GM20431 (cell line): ENCODE measurements around the gene TACC2.
"Not testable (repeated sequence)": the region's sequence is repeated elsewhere in the genome, so short reads cannot be mapped to it uniquely, and the experiment has no call there.

ENCODE experiments used
- in situ Hi-C: fragments of 300-500 bp; cut with MseI, MboI; formaldehyde crosslinking; loops from one replicate; pipeline ENCODE4 v1.15.0; 2020; ENCODE audit warnings: low sequenced_read_pairs; ENCODE audit not compliant: unreplicated experiment

The TACC2 gene

DNA sequence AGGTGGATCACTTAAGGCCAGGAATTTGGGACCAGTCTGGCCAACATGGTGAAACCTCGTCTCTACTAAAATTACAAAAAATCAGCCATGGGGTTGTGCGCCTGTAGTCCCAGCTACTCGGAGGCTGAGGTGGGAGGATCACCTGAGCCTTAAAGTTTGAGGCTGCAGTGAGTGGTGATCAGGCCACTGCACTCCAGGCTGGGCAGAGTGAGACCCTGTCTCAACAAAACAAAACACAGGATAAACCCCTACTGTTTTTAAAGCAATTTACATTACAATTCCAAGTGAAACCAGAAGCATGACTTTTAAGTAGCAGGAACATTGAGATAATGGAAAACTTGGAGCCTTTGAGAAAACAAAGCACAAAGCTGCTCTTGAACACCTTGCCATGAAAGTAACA is 189.7 kb downstream of the TACC2 start:
- in situ Hi-C loops, result no loop called here

- in situ Hi-C loops, result no loop called here
These were observed 192.2 kb downstream of the TACC2 start for GRCh38 chr10:122181041-122181732.

GRCh38 chr10:122181876-122182275 is 192.9 kb downstream of the TACC2 start:
- in situ Hi-C loops, result no loop called here

GRCh38 chr10:122182308-122182707 is 193.3 kb downstream of the TACC2 start:
- in situ Hi-C loops, result no loop called here

- in situ Hi-C loops, result no loop called here
These were observed 195.3 kb downstream of the TACC2 start for GRCh38 chr10:122184254-122184653.

- in situ Hi-C loops, result no loop called here
These were observed 196.7 kb downstream of the TACC2 start for GRCh38 chr10:122185643-122186042.

DNA sequence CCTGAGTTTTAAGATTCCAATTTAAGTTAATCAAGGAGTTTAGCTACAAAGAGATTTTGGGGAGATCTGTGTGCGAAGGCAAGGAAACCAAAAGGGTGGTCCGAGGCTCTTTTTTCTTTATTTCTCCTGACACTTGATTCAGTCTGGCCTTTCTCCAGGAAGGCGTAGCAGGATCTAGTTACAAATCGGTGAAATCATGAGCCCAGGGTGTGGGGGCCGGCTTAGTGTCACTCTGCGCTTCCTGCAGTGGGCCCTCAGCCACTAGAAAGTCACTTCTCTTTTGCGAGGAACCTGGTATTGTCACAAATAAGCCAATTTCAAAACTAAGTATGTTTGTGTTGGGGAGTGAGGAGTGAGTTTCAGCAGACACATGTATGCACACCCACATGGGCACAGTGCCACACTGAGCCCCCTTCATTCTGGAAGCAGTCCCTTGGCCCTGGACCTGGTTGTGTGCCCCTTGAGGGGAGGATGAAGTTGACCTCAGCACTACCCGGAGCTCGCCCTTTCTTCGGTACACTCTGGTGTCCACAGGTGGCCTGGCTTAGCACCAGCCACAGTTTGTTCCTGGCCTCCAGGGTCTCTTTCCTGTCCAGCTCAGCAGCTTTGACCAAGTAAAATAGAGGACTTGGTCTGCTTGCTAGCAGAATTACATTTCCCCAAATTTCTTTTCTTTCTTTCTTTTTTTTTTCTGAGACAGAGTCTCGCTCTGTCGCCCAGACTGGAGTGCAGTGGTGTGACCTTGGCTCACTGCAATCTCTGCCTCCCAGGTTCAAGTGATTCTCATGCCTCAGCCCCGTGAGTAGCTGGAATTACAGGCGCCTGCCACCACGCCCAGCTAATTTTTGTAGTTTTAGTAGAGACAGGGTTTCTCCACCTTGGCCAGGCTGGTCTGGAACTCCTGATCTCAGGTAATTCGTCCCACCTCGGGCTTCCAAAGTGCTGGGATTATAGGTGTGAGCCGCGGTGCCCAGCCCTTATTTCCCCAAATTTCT is 198.2 kb downstream of the TACC2 start:
- in situ Hi-C loops, result no loop called here

- in situ Hi-C loops, result no loop called here
These were observed 199.7 kb downstream of the TACC2 start for GRCh38 chr10:122188706-122189105.

- in situ Hi-C loops, result no loop called here
These were observed 200.2 kb downstream of the TACC2 start for GRCh38 chr10:122189185-122189584.

GRCh38 chr10:122190176-122190943 is 201.4 kb downstream of the TACC2 start:
- in situ Hi-C loops, result no loop called here

DNA sequence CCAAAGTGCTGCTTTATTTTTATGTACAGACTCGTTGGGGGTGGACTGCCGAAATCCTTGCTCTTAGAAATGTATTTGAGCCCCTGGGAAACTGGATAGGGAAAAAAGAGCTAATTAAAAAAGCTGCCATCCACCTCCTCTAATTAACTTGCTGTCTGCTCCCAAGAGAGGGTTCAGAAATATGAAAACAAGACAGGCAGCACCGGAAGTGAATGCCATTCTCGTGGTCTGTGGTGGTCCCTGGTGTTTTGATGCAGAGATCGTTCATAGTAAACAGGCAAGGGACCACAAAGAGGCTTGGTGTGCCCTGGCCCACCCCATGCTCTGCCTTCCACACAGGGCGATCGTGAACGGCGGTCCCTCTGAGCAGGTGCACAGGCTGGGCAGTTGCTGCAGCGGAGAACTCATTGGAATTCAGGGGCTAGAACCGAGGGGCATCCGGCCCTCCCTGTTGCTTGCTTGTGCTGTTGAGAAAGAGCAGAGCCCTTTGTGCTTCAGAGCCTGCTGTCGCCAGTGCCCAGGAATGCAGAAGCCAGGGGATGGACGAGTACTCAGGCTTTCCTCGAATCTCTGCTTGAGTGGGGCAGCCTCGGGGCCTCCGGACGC is 203.1 kb downstream of the TACC2 start:
- in situ Hi-C loops, result no loop called here

DNA sequence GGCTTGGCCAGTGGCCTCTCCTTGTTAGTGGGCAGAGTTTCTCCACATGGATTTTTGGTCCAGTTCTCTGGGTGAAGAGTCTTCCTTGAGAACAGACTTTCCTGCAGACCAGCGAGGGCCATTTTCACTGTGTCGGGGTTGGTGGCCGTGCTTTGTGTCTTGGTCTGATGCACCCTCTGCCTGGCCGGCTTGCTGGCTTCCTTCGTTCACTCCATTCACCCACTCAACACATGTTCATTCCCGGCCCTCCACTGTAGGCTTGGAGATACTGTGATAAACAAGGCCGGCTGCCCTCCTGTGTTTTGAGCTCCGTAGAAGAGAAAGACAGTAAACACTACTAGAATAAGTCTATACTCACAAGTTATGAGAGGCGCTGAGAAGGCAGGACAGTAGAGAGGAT is 205.3 kb downstream of the TACC2 start:
- in situ Hi-C loops, result no loop called here

DNA sequence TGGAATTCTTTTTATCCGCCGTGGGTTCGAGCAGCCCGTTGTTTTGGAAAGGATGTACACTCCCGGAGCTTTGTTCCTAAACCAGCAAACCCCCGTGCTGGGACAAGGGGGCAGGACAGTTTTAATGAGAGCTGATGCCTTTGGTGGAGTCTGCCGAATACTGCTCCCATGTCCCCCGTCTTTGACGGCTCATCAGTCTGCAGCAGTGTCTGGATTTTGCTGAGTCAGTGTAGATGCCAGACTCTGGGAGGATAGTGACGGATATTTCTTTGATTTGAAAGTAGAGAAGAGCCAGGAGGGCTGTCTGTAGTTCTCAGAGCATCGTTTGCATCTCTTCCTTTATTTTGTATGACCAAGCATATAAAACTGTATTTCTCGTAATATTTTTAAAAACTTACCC is 207.3 kb downstream of the TACC2 start:
- in situ Hi-C loops, result no loop called here

DNA sequence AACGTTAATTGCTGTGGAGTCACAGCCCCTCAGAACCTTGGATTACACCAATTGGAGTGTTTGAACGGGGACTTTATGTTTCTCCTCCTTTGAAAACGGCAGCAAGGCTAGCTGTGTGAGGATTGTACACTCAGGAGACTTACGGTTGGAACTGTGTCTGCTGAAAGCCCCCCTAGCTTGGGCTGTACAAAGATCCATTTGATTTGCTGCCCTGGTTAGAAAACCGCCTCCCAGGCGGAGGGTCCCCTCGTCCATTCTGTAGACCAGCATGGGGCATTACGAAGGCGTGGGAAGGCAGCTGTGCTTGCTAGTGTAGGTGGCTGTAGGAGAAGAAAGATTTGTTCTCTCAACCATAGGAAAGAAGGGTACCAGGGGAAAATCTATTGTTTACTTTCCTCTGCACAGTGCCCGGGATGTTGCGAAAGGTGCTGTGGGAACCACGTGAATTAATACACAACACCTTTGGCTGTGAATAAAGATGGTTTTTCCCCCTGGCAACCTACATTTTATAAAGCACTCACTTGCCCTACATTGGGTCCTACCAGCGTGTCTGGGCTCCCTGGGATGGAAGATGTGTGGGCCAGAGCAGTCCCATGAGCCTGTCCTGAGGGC is 208.8 kb downstream of the TACC2 start:
- in situ Hi-C loops, result no loop called here

DNA sequence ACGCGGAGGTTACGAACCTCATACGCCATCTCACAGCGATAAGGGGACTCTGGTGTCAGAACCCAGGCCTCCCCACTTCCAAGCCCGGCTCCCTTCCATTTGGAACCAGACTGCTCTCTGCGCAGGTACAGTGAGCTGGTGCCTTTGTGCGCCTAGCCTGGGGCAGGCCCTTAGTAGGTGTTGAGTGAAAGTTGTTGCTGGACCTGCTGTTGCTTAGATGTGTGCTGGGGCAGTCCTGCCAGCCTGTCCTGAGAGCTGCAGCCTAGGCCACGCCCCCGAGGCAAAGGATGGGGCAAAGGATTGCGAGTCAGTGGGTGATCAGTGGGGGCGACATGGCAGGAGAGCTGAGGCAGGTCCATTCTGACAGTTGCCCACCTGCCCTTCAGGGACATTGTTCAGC is 209.7 kb downstream of the TACC2 start:
- in situ Hi-C loops, result no loop called here

DNA sequence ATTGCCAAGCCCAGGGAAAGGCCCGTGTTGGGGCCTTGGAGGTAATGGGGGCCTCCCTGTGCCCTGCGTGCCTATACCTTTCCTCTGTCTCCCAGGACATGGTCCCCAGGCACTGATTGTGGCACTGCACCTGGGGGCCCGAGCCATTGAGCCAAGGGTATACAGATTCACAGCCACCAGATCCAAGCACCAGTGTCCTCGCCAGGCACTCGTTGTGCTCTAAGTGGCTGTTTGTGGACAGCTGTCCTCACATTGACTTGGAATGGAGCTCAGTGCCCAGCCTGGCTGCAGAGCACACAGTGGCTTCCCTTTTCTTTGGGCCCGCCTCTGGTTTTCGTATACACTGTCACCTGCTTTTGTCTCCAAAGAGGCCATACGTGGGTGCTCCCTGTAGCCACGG is 210.1 kb downstream of the TACC2 start:
- in situ Hi-C loops, result no loop called here

GRCh38 chr10:122199689-122200088 is 210.7 kb downstream of the TACC2 start:
- in situ Hi-C loops, result no loop called here

DNA sequence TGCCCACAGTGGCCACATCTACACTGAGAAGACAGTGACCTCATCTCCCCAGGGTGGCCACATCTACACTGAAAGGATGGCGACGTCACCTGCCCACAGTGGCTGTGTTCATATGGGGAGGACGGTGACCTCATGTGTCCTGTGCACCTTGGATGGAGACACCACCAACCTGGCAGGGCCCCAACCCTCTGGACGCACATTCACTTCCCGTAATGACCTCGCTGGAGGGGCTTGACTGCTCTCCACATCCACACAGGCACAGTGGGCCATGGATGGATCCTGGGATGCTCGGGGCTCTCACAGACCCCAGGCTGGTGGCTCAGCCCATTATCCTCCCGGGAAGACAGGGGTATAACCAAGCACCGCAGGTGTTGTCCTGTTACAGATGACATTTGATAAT is 212.4 kb downstream of the TACC2 start:
- in situ Hi-C loops, result no loop called here

DNA sequence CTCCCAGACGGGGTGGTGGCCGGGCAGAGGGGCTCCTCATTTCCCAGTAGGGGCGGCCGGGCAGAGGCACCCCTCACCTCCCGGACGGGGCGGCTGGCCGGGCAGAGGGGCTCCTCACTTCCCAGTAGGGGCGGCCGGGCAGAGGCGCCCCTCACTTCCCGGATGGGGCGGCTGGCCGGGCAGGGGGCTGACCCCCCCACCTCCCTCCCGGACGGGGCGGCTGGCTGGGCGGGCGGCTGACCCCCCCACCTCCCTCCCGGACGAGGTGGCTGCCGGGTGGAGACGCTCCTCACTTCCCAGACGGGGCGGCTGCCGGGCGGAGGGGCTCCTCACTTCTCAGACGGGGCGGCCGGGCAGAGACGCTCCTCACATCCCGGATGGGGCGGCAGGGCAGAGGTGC is 214.2 kb downstream of the TACC2 start:
- in situ Hi-C loops, result not testable (repeated sequence)
